Right hindlimb (tissue), 1 donor: Measurements from ENCODE around the gene WWOX.

Source experiments
- DNase-seq: peaks from one replicate; pipeline ENCODE4 v3.0.0-alpha.2; 2018

The WWOX gene

GRCh38 chr16:79150151-79150550 lies 1050.7 kb downstream of the WWOX start:
- DNase-seq = no peak

GRCh38 chr16:79150632-79151310 lies 1051.3 kb downstream of the WWOX start:
- DNase-seq = no peak

- no peak for DNase-seq
Observed at GRCh38 chr16:79154086-79154485, 1054.6 kb downstream of the WWOX start.

- DNase-seq = no peak
Observed at GRCh38 chr16:79155471-79155870, 1056.0 kb downstream of the WWOX start.

GRCh38 chr16:79155904-79156303 lies 1056.5 kb downstream of the WWOX start:
- DNase-seq = no peak

- no peak for DNase-seq
Observed at GRCh38 chr16:79156761-79157160, 1057.3 kb downstream of the WWOX start.

GRCh38 chr16:79158337-79158736 lies 1058.9 kb downstream of the WWOX start:
- no peak for DNase-seq

GRCh38 chr16:79159261-79160049 lies 1060.0 kb downstream of the WWOX start:
- DNase-seq = no peak

- no peak for DNase-seq
Observed at GRCh38 chr16:79162977-79163376, 1063.5 kb downstream of the WWOX start.

- no peak for DNase-seq
Observed at GRCh38 chr16:79163691-79164387, 1064.4 kb downstream of the WWOX start.

- DNase-seq = no peak
Observed at GRCh38 chr16:79164388-79164995, 1065.0 kb downstream of the WWOX start.

GRCh38 chr16:79165079-79165478 lies 1065.6 kb downstream of the WWOX start:
- no peak for DNase-seq

- no peak for DNase-seq
Observed at GRCh38 chr16:79165506-79165905, 1066.1 kb downstream of the WWOX start.

- DNase-seq = no peak
Observed at GRCh38 chr16:79167893-79168292, 1068.4 kb downstream of the WWOX start.

- DNase-seq = no peak
Observed at GRCh38 chr16:79168321-79168720, 1068.9 kb downstream of the WWOX start.

- no peak for DNase-seq
Observed at GRCh38 chr16:79169239-79169638, 1069.8 kb downstream of the WWOX start.

GRCh38 chr16:79170555-79171246 lies 1071.2 kb downstream of the WWOX start:
- DNase-seq = no peak

GRCh38 chr16:79171504-79171903 lies 1072.0 kb downstream of the WWOX start:
- no peak for DNase-seq

- peak; percentile 53 for DNase-seq
Observed at GRCh38 chr16:79171931-79172705, 1072.7 kb downstream of the WWOX start.

- DNase-seq = peak; percentile 37
Observed at GRCh38 chr16:79172976-79173500, 1073.6 kb downstream of the WWOX start.

- no peak for DNase-seq
Observed at GRCh38 chr16:79173919-79174318, 1074.5 kb downstream of the WWOX start.
